Measurements from ENCODE around the gene NFIX. TPM values are rescaled to one million over a fixed set of nuclear protein-coding genes. Genes with fewer than 3 reads are reported as not detected.

Gene NFIX
- total and polyA plus RNA-seq, 9 of the 15 experiments (the other 6 are each of a cell fraction or from before 2014, with no cell fraction given) = 0.28 to 26.8 (median 5.4) TPM

DNA sequence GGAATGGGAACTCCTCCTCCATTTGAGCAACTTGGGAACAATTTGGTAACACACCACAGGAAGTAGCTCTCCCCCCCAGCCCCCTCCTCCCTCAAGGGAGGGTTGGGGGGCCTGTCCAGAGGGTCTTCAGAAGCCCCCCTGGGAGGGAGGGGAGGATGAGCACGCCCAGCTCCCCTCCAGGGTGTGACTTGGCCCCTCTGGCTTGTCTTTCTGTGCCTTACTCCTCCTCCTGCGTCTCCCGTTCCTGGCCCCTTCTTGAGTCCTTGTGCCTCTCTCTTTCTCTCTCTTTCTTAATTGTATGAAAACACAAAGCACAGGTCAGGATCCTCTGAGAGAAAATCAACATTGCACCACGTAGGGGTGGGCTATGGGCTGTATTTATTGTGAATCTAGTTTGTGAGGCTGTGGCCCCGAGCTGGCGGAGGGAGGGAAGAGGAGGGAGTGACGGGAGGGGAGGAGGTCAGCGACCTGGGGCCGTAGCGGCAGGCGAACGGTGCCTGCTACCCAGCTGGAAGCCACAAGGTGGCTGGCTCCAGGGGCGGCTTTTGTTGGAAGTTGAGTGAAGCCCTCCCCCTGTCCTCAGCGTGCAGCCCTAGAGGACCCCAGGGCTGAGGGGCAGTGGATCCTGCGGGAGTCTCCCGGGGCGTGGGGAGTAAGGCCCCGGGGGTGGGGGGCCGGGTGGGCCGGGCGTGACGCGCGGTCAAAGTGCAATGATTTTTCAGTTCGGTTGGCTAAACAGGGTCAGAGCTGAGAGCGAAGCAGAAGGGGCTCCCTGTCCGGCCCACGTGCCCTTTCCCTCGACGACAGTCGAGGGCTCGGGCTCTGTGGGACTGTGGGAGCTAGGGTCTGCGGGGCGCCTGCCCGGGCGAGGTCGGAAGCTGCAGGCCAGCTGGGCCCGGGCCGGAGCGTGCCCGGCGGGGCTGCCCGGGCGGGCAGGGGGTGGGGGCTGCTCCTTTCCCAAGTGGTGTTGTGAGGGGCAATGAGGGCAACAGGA is 101.0 kb downstream of the NFIX start:
- Histone ChIP-seq H2AFZ (ENCODE audit: low read depth, low read length) (peak overlapping the region; percentile 85), H3K9me1 (ENCODE audit: control insufficient read depth, insufficient read depth, low read length) (no peaks in the 10 kb centered on the region), H3K27ac (ENCODE audit: extremely low read depth, low read depth, low read length) (peak overlapping the region; percentile 98), H3K4me2 (ENCODE audit: insufficient read depth, low read length) (peak overlapping the region; percentile 53), H3K9me3 (replicated peaks; ENCODE audit: control insufficient read depth, insufficient read depth, low read depth, low read length) (no peaks in the 10 kb centered on the region), H3K4me3 (peak overlapping the region; percentile 6; the same call in 1 of the 2 replicates), H3K27me3 (ENCODE audit: control insufficient read depth in 2 of 2, insufficient read depth in 2 of 2, low read length in 2 of 2) (no peaks in the 10 kb centered on the region), H3K36me3 (ENCODE audit: control insufficient read depth, insufficient read depth, low read length) (peaks cover 30% of the 10 kb centered on the region), H4K20me1 (replicated peaks; ENCODE audit: control insufficient read depth, insufficient read depth, low read length) (no peaks in the 10 kb centered on the region), H3K4me1 (replicated peaks in 1 of 2; ENCODE audit: control insufficient read depth in 2 of 2, insufficient read depth in 2 of 2, low read length in 2 of 2) (peaks cover 36 to 92% of the 10 kb centered on the region in 2 experiments), H3K79me2 (ENCODE audit: control insufficient read depth, insufficient read depth, low read length) (peaks cover 35% of the 10 kb centered on the region), H3K9ac (ENCODE audit: insufficient read depth in 1 of 2, low read depth in 2 of 2, low read length in 2 of 2) (peak overlapping the region; percentile 72 to 80)
- no TSS peak for BruUV-seq (replicated peaks)
- CTCF ChIA-PET (ENCODE audit: low intra/inter-chr PET ratio) = interaction anchor here (2.4 kb wide), 1 partner anchor 113 kb away, joined by 10 read pairs; no protein-coding TSS in a partner anchor
- intact Hi-C loops (cut with micrococcal nuclease) (no loop called here), in situ Hi-C loops (cut with MboI) (no loop called here)
- ATAC-seq = peak; percentile 62
- FAIRE-seq = peak; percentile 91
- POLR2A ChIA-PET = interaction anchor here (0.6 to 2.8 kb wide), 19 partner anchors 8 to 758 kb away, joined by 3 to 14 read pairs (median 3); partner anchors contain the start of genes DAND5, NACC1 and SYCE2
- 17% methylated on average over 35 of the region's 44 CpGs for WGBS (ENCODE audit: insufficient coverage, low coverage, missing lambda C conversion rate)
- DNase-seq (ENCODE audit: extremely low read depth in 1 of 4, low spot score in 3 of 4) = peak; percentile 63 to 90 (median 78)
- TF ChIP-seq CAMTA2 (CRISPR knock-in tag; conservative IDR thresholded peaks at IDR 0.05) (no peak), SAFB (IDR thresholded peaks at IDR 0.05; ENCODE audit: borderline replicate concordance, low read depth, low read length) (no peak), CSDE1 (IDR thresholded peaks at IDR 0.05) (no peak), ZFPM2 (CRISPR knock-in tag; IDR thresholded peaks at IDR 0.05) (no peak), KAT8 (IDR thresholded peaks at IDR 0.05; ENCODE audit: low read depth) (no peak), FOXA1 (IDR thresholded peaks at IDR 0.05; ENCODE audit: borderline replicate concordance) (no peak), PML (IDR thresholded peaks at IDR 0.05; ENCODE audit: low read length) (0 out of 2 replicates have a peak, but pooled peaks have one; percentile 12), HSF4 (CRISPR knock-in tag; IDR thresholded peaks at IDR 0.05; ENCODE audit: borderline replicate concordance) (no peak), MCM5 (IDR thresholded peaks at IDR 0.05; ENCODE audit: low read depth) (no peak), TEAD1 (CRISPR knock-in tag; IDR thresholded peaks at IDR 0.05) (no peak), FOXK2 (conservative IDR thresholded peaks at IDR 0.05 in 1 of 2, IDR thresholded peaks at IDR 0.05 in 1 of 2; ENCODE audit: low read depth in 2 of 2) (no peak; a peak in 1 of 4 replicates)
- TF ChIP-seq, protein P1, sequence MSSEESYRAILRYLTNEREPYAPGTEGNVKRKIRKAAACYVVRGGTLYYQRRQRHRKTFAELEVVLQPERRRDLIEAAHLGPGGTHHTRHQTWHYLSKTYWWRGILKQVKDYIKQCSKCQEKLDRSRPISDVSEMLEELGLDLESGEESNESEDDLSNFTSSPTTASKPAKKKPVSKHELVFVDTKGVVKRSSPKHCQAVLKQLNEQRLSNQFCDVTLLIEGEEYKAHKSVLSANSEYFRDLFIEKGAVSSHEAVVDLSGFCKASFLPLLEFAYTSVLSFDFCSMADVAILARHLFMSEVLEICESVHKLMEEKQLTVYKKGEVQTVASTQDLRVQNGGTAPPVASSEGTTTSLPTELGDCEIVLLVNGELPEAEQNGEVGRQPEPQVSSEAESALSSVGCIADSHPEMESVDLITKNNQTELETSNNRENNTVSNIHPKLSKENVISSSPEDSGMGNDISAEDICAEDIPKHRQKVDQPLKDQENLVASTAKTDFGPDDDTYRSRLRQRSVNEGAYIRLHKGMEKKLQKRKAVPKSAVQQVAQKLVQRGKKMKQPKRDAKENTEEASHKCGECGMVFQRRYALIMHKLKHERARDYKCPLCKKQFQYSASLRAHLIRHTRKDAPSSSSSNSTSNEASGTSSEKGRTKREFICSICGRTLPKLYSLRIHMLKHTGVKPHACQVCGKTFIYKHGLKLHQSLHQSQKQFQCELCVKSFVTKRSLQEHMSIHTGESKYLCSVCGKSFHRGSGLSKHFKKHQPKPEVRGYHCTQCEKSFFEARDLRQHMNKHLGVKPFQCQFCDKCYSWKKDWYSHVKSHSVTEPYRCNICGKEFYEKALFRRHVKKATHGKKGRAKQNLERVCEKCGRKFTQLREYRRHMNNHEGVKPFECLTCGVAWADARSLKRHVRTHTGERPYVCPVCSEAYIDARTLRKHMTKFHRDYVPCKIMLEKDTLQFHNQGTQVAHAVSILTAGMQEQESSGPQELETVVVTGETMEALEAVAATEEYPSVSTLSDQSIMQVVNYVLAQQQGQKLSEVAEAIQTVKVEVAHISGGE (CRISPR knock-in tag; IDR thresholded peaks at IDR 0.05) = peak in 1 of 3 experiments; percentile 49; a peak in 1 of 6 replicates
- TF ChIP-seq, protein P2, sequence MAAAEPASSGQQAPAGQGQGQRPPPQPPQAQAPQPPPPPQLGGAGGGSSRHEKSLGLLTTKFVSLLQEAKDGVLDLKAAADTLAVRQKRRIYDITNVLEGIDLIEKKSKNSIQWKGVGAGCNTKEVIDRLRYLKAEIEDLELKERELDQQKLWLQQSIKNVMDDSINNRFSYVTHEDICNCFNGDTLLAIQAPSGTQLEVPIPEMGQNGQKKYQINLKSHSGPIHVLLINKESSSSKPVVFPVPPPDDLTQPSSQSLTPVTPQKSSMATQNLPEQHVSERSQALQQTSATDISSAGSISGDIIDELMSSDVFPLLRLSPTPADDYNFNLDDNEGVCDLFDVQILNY (CRISPR knock-in tag; IDR thresholded peaks at IDR 0.05) = no peak
- TF ChIP-seq, protein P3, sequence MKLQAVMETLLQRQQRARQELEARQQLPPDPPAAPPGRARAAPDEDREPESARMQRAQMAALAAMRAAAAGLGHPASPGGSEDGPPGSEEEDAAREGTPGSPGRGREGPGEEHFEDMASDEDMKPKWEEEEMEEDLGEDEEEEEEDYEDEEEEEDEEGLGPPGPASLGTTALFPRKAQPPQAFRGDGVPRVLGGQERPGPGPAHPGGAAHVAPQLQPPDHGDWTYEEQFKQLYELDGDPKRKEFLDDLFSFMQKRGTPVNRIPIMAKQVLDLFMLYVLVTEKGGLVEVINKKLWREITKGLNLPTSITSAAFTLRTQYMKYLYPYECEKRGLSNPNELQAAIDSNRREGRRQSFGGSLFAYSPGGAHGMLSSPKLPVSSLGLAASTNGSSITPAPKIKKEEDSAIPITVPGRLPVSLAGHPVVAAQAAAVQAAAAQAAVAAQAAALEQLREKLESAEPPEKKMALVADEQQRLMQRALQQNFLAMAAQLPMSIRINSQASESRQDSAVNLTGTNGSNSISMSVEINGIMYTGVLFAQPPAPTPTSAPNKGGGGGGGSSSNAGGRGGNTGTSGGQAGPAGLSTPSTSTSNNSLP (IDR thresholded peaks at IDR 0.05; ENCODE audit: borderline replicate concordance, low read depth, low read length) = no peak
